Cardiac muscle cell (in vitro differentiated cells and primary cell): ENCODE measurements around the gene KNTC1. TPM values are rescaled to one million over a fixed set of nuclear protein-coding genes. Genes with fewer than 3 reads are reported as not detected.
A peak's percentile ranks its signal among the peaks of the same experiment; 100 is the strongest.

Source experiments
- DNase-seq, 2 donors: peaks; one replicate each; pipeline versions ENCODE4 v3.0.0 to v3.0.0-alpha.2; 2010 to 2017; ENCODE audit warnings: low read depth in 1 of 2, low spot score in 1 of 2
- H3K27ac ChIP-seq: fragments of 200-600 bp; sonication (generic); 2 replicates; pipeline ENCODE4 v1.5.1; 2016
- H3K27me3 ChIP-seq: fragments of 200-600 bp; sonication (generic); 2 replicates; pipeline ENCODE4 v1.6.0; 2016; ENCODE audit warnings: control low read depth
- H3K36me3 ChIP-seq: fragments of 200-600 bp; sonication (generic); 2 replicates; pipeline ENCODE4 v1.5.1; 2016; ENCODE audit warnings: control low read depth
- H3K4me1 ChIP-seq: fragments of 200-600 bp; sonication (generic); 2 replicates; pipeline ENCODE4 v1.8.1; 2017; ENCODE audit warnings: low read depth, mild to moderate bottlenecking, mixed run types
- H3K4me3 ChIP-seq: fragments of 200-600 bp; sonication (generic); 2 replicates; pipeline ENCODE4 v1.5.1; 2016; ENCODE audit warnings: mild to moderate bottlenecking
- H3K9me3 ChIP-seq: fragments of 200-600 bp; sonication (generic); 2 replicates; pipeline ENCODE4 v1.5.1; 2017; ENCODE audit warnings: low read depth, mild to moderate bottlenecking, control low read depth
- polyA plus RNA-seq: library from polyadenylated mRNA; unstranded; fragments of >200 nt; fragmentation: Nextera tagmentation; extraction: Ambion mirVana; gene quantifications from 2 replicates; pipeline ENCODE4 v1.2.1, GENCODE V29; 2016
- total RNA-seq: library from RNA; depleted of rRNA; stranded (reverse); fragments of >200 nt; gene quantifications from 2 replicates; pipeline ENCODE4 v1.2.3, GENCODE V29; 2016
- TF ChIP-seq, protein P1 (sequence below): IDR thresholded peaks from 2 replicates; pipeline ENCODE4 v1.5.1; 2012; ENCODE audit warnings: low read depth, mild to moderate bottlenecking, low read length

KNTC1 gene
- total and polyA plus RNA-seq, 2 experiments from 2014 or later: 18.1 to 24.3 TPM

DNA sequence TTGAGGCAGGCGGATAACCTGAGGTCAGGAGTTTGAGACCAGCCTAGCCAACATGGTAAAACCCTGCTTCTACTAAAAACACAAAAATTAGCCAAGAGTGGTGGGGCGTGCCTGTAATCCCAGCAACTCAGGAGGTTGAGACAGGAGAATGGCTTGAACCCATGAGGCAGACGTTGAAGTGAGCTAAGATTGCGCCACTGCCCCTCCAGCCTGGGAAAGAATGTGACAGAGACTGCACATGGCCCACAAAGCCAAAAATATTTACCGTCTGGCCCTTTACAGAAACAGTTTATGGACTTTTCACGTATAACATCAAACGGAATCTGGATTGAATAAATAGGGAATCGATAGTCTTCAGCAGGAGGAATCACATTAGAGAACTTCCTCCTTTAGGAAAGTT is 3.8 kb upstream of the KNTC1 start:
- H3K4me3 ChIP-seq: no peak overlapping the region
- peaks cover 19% of the 10 kb centered on the region for H3K4me1 ChIP-seq
- DNase-seq: peak in 1 of 2 donors; percentile 78
- TF ChIP-seq, protein P1, sequence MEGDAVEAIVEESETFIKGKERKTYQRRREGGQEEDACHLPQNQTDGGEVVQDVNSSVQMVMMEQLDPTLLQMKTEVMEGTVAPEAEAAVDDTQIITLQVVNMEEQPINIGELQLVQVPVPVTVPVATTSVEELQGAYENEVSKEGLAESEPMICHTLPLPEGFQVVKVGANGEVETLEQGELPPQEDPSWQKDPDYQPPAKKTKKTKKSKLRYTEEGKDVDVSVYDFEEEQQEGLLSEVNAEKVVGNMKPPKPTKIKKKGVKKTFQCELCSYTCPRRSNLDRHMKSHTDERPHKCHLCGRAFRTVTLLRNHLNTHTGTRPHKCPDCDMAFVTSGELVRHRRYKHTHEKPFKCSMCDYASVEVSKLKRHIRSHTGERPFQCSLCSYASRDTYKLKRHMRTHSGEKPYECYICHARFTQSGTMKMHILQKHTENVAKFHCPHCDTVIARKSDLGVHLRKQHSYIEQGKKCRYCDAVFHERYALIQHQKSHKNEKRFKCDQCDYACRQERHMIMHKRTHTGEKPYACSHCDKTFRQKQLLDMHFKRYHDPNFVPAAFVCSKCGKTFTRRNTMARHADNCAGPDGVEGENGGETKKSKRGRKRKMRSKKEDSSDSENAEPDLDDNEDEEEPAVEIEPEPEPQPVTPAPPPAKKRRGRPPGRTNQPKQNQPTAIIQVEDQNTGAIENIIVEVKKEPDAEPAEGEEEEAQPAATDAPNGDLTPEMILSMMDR: no peak
- peaks cover 45% of the 10 kb centered on the region for H3K36me3 ChIP-seq
- no peaks in the 10 kb centered on the region for H3K27me3 ChIP-seq
- H3K9me3 ChIP-seq: no peaks in the 10 kb centered on the region
- no peak overlapping the region for H3K27ac ChIP-seq

DNA sequence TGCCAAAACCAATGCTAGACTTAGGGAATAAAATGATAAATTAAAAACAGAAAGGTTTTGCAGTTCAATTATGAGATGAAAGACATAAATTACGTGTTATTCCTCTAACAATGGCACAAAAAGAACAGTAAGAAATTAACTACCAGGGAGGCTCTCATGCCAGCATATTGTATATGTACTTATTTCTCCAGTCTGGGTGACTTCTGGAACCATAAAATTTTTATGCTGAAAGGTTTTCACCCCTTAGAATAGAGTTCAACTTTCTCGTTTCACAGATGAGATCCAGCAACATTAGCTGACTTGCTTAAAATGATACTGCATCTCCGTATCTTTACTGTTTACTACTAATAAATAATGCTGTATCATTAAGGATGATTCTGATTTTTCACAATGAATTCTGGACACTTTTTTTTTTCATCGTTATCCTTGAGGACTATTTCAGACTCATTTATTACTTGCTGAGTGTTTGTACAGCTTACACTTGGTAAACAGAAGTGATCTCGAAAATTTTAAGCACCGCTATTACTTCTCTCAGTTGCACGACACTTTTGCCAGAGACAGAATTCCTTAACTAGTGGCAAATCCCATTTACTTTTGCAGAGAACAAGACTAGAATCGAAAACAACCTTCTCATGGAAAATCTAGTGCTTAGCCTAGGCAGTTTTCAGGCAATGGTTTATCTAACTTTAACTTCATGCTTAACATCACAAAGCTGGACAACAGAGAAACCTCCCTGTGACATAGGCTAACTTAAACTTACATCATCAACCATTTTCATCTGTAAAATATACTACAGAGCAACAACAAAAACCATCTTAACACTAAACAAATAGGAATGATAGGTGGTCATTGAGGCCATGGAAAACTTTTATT is 3.0 kb upstream of the KNTC1 start:
- Histone ChIP-seq H3K9me3 (no peaks in the 10 kb centered on the region), H3K27ac (no peak overlapping the region), H3K4me3 (peak overlapping the region; percentile 48), H3K36me3 (peaks cover 37% of the 10 kb centered on the region), H3K4me1 (peaks cover 19% of the 10 kb centered on the region), H3K27me3 (no peaks in the 10 kb centered on the region)
- DNase-seq: peak in 1 of 2 donors; percentile 22
- TF ChIP-seq, protein P1: no peak

DNA sequence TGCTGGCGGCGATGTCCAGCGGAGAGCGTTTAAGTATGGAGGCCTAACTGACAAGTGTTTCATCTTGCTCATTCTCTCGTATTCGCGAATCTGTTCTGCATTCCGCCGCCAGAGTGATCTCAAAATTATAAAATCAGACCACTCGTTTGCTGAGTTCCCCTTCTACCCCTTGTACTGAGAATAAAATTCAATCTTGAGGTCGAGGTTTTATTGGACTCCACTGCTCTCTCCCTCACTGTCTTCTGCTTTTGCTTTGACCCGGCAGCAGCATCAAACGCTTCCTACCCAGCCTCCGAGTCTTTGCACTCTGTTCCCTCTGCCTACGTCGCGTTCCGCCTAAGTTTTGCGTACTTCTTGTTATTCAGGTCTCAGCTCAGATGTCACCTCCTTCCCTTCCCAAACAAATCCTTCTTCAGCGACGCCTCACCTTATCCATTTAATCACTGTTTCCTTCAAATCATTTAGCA is 462 bp downstream of the KNTC1 start:
- H3K27me3 ChIP-seq: no peaks in the 10 kb centered on the region
- peaks cover 5% of the 10 kb centered on the region for H3K36me3 ChIP-seq
- peak overlapping the region; percentile 31 for H3K27ac ChIP-seq
- TF ChIP-seq, protein P1: no peak
- H3K4me3 ChIP-seq: peak overlapping the region; percentile 98
- peaks cover 19% of the 10 kb centered on the region for H3K4me1 ChIP-seq
- DNase-seq: peak in 1 of 2 donors; percentile 21
- H3K9me3 ChIP-seq: no peaks in the 10 kb centered on the region

DNA sequence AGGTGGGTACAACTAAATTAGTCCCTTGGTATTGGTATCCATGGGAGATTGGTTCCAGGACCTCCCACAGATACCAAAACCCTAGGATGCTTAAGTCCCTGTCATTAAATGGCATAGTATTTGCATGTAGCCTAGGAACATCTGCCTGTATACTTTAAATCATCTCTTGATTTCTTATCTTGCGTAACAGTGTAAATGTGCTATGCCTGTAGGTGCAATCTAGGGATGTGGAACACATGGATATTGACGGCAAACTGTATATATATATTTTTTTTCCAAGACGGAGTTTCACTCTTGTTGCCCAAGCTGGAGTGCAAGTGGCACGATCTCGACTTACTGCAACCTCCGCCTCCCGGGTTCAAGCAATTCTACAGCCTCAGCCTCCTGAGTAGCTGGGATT is 1.5 kb downstream of the KNTC1 start:
- H3K36me3 ChIP-seq: peaks cover 5% of the 10 kb centered on the region
- no peak overlapping the region for H3K27ac ChIP-seq
- TF ChIP-seq, protein P1: no peak
- DNase-seq: no peak
- no peaks in the 10 kb centered on the region for H3K27me3 ChIP-seq
- H3K9me3 ChIP-seq: no peaks in the 10 kb centered on the region
- peaks cover 11% of the 10 kb centered on the region for H3K4me1 ChIP-seq
- no peak overlapping the region for H3K4me3 ChIP-seq

DNA sequence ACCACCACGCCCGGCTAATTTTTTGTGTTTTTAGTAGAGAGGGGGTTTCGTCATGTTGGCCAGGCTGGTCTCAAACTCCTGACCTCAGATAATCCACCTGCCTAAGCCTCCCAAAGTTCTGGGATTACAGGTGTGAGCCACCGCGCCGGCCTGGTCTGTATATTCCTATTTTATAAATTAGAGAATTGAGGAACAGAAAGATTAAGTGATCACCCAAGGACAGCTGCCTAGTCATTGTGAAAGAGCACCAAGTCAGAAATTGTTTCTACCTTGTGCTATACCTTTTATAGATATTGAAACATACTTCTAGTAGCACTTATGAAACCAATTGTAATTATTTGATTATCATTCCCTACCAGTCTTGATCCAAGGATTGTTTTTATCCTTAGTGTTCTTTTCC is 1.9 kb downstream of the KNTC1 start:
- Histone ChIP-seq H3K36me3 (peaks cover 5% of the 10 kb centered on the region), H3K4me1 (peaks cover 7% of the 10 kb centered on the region), H3K27ac (no peak overlapping the region), H3K4me3 (no peak overlapping the region), H3K9me3 (no peaks in the 10 kb centered on the region), H3K27me3 (no peaks in the 10 kb centered on the region)
- TF ChIP-seq, protein P1: no peak
- DNase-seq: no peak
